HCT116 (cell line): Measurements from ENCODE around the gene SSU72. TPM values are rescaled to one million over a fixed set of nuclear protein-coding genes. Genes with fewer than 3 reads are reported as not detected.

Source experiments
- ATAC-seq: fragments of 200-7000 bp; cut with Tn5 transposase; 2 replicates; pipeline ENCODE4 v1.9.1; 2020; ENCODE audit warnings: mild to moderate bottlenecking, moderate library complexity
- BruUV-seq: library from RNA; stranded (reverse); fragments of 400-500 nt; replicated peaks from 2 replicates; lab custom pipeline; 2021; lab: Mats Ljungman, UMichigan
- CTCF ChIA-PET: fragments of 300-600 bp; sonication (Branson Sonifier 250); formaldehyde crosslinking; loops from one replicate; lab custom pipeline; 2021; ENCODE audit warnings: antibody characterized with exemption; lab: Charles Lee
- POLR2A ChIA-PET: fragments of 300-600, 350-600 bp; sonication (Branson Sonifier 250); formaldehyde crosslinking; loops from one replicate; lab custom pipeline; 2021; ENCODE audit warnings: antibody characterized with exemption; lab: Charles Lee
- RAD21 ChIA-PET, 2 experiments: fragments of 300-600 bp; sonication (Branson Sonifier 250); formaldehyde crosslinking; loops; one replicate each; lab custom pipeline; 2023; ENCODE audit warnings: low total read pairs in 2 of 2; ENCODE audit not compliant: uncharacterized antibody in 2 of 2, unreplicated experiment in 2 of 2, low non-redundant PET in 1 of 2; lab: Charles Lee
- DNase-seq: peaks from one replicate; pipeline ENCODE4 v3.0.0-alpha.2; 2010; ENCODE audit warnings: low read depth, low spot score
- H2AFZ ChIP-seq: fragments of 200-600 bp; shearing (Covaris generic), sonication (generic); 2 replicates; pipeline ENCODE4 v1.6.1; 2017; ENCODE audit warnings: low read depth, mixed run types, mixed read lengths, antibody characterized with exemption, low read length; ENCODE audit not compliant: poor library complexity, severe bottlenecking
- H3K27ac ChIP-seq: 2 replicates; pipeline ENCODE4 v1.5.1; 2012; ENCODE audit warnings: low read depth, low read length
- H3K27me3 ChIP-seq: fragments of 200-600 bp; sonication (generic); 2 replicates; pipeline ENCODE4 v1.6.1; 2016; ENCODE audit warnings: mixed run types, low read length, mixed read lengths; ENCODE audit not compliant: insufficient read depth
- H3K36me3 ChIP-seq, 2 experiments: fragments of 200-500 bp in 1 of 2; fragments of 200-600 bp in 1 of 2; sonication (Bioruptor generic) in 1 of 2; sonication (generic) in 1 of 2; 2 replicates each; pipeline versions ENCODE4 v1.5.1 to v1.6.1; 2014 to 2016; ENCODE audit warnings: low read length in 2 of 2, inconsistent platforms in 1 of 2, mixed read lengths in 1 of 2, mixed run types in 1 of 2; ENCODE audit not compliant: insufficient read depth in 2 of 2, control insufficient read depth in 1 of 2
- H3K4me1 ChIP-seq, 2 experiments: fragments of 200-600 bp in 1 of 2; sonication (generic) in 1 of 2; 2 replicates each; pipeline versions ENCODE4 v1.5.1 to v1.6.1; 2012 to 2017; ENCODE audit warnings: low read length in 2 of 2, inconsistent platforms in 1 of 2, mild to moderate bottlenecking in 1 of 2, mixed read lengths in 1 of 2, mixed run types in 1 of 2, moderate library complexity in 1 of 2; ENCODE audit not compliant: insufficient read depth in 2 of 2, control insufficient read depth in 1 of 2
- H3K4me2 ChIP-seq: fragments of 200-600 bp; sonication (generic); 2 replicates; pipeline ENCODE4 v1.6.1; 2017; ENCODE audit warnings: mixed run types, low read length, mixed read lengths
- H3K4me3 ChIP-seq, 2 experiments: fragments of 200-600 bp in 1 of 2; sonication (generic) in 1 of 2; replicated peaks in 1 of 2; 2 replicates each; pipeline ENCODE4 v1.5.1; 2011 to 2016; ENCODE audit warnings: low read length in 2 of 2, control low read depth in 1 of 2, low read depth in 1 of 2, mild to moderate bottlenecking in 1 of 2, mixed read lengths in 1 of 2, mixed run types in 1 of 2
- H3K79me2 ChIP-seq: fragments of 200-600 bp; sonication (generic); 2 replicates; pipeline ENCODE4 v1.6.1; 2017; ENCODE audit warnings: mild to moderate bottlenecking, mixed run types, low read length, moderate library complexity, mixed read lengths; ENCODE audit not compliant: insufficient read depth
- H3K9ac ChIP-seq: fragments of 200-600 bp; sonication (generic); 2 replicates; pipeline ENCODE4 v1.6.1; 2016; ENCODE audit warnings: low read length, mixed read lengths
- H3K9me2 ChIP-seq: fragments of 200-600 bp; sonication (generic), shearing (Covaris generic); 2 replicates; pipeline ENCODE4 v1.6.1; 2017; ENCODE audit warnings: mixed run types, mild to moderate bottlenecking, moderate library complexity; ENCODE audit not compliant: insufficient read depth
- H3K9me3 ChIP-seq, 2 experiments: fragments of 200-500 bp in 1 of 2; fragments of 200-600 bp in 1 of 2; sonication (Bioruptor generic) in 1 of 2; sonication (generic) in 1 of 2; 2 replicates each; pipeline ENCODE4 v1.6.1; 2014 to 2017; ENCODE audit warnings: low read length in 2 of 2, mixed read lengths in 2 of 2, inconsistent platforms in 1 of 2, low read depth in 1 of 2, mild to moderate bottlenecking in 1 of 2, mixed run types in 1 of 2, moderate library complexity in 1 of 2; ENCODE audit not compliant: control insufficient read depth in 1 of 2, insufficient read depth in 1 of 2
- H4K20me1 ChIP-seq: fragments of 200-600 bp; sonication (generic), shearing (Covaris generic); 2 replicates; pipeline ENCODE4 v1.6.1; 2017; ENCODE audit warnings: mixed run types, mild to moderate bottlenecking, moderate library complexity; ENCODE audit not compliant: insufficient read depth
- CEBPB ChIP-seq: IDR thresholded peaks from 2 replicates; pipeline ENCODE4 v1.6.1; 2012; ENCODE audit warnings: low read depth
- EGR1 ChIP-seq: IDR thresholded peaks from 2 replicates; pipeline ENCODE4 v1.6.1; 2012; ENCODE audit warnings: low read depth
- ELF1 ChIP-seq: IDR thresholded peaks from 2 replicates; pipeline ENCODE4 v1.6.1; 2012; ENCODE audit warnings: low read depth, borderline replicate concordance
- EZH2phosphoT487 ChIP-seq: fragments of 200-600 bp; IDR thresholded peaks from 2 replicates; pipeline ENCODE4 v1.6.1; 2018; ENCODE audit warnings: antibody characterized with exemption, borderline replicate concordance
- FOSL1 ChIP-seq: IDR thresholded peaks from 2 replicates; pipeline ENCODE4 v1.6.1; 2012; ENCODE audit warnings: low read depth
- SIN3A ChIP-seq: IDR thresholded peaks from 2 replicates; pipeline ENCODE4 v1.6.1; 2012; ENCODE audit warnings: low read depth
- SP1 ChIP-seq: IDR thresholded peaks from 2 replicates; pipeline ENCODE4 v1.6.1; 2012; ENCODE audit warnings: low read depth
- ZNF274 ChIP-seq: fragments of 200-500 bp; sonication (Bioruptor generic); IDR thresholded peaks from 2 replicates; pipeline ENCODE4 v1.6.1; 2014; ENCODE audit warnings: mild to moderate bottlenecking, low read depth, low read length, inconsistent platforms
- intact Hi-C: fragments of 100-400 bp; cut with micrococcal nuclease; formaldehyde crosslinking; loops from 2 replicates; pipeline ENCODE4 v1.10.0; 2022
- total RNA-seq: library from RNA; stranded (reverse); gene quantifications from one replicate; pipeline ENCODE4 v1.2.1, GENCODE V29; 2021; ENCODE audit not compliant: unreplicated experiment
- TF ChIP-seq, protein P1 (sequence below): IDR thresholded peaks from 2 replicates; pipeline ENCODE4 v1.6.1; 2012
- TF ChIP-seq, protein P2 (sequence below): IDR thresholded peaks from 2 replicates; pipeline ENCODE4 v1.6.1; 2012; ENCODE audit warnings: low read depth
- TF ChIP-seq, protein P3 (sequence below): IDR thresholded peaks from 2 replicates; pipeline ENCODE4 v1.6.1; 2012

SSU72 gene
- total RNA-seq, 1 experiment from 2014 or later: 134 TPM

DNA sequence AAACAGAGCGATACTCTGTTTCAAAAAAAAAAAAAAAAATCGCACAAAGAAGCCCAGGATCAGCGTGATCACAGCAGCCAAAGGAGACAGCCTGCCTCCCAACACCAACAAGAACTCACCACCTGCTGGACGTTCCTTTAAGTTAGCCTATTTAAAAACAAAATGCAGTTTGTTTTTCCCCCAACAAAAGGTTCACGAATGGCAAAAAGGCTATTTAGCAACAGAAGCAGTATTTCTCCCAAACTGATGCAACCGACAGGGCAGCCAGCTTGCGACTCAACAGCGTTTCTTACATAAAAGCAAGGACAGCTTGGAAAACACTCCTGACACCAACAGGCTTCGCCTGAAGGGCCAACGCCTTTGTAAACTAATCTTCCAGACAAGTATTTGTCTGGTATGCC is 6.8 kb downstream of the SSU72 start:
- Histone ChIP-seq H3K27ac (no peak overlapping the region), H3K9ac (no peak overlapping the region), H3K36me3 (peaks cover 12 to 44% of the 10 kb centered on the region in 2 experiments), H3K9me3 (no peaks in the 10 kb centered on the region), H3K4me1 (peaks cover 4 to 5% of the 10 kb centered on the region in 2 experiments), H3K27me3 (no peaks in the 10 kb centered on the region), H3K79me2 (peaks cover 100% of the 10 kb centered on the region), H3K9me2 (no peaks in the 10 kb centered on the region), H3K4me2 (no peak overlapping the region), H3K4me3 (no peak overlapping the region), H2AFZ (no peak overlapping the region), H4K20me1 (peaks cover 40% of the 10 kb centered on the region; the same call in 1 of the 2 replicates)
- ChIA-PET POLR2A (no interaction called here), CTCF (no interaction called here), RAD21 (no interaction called here)
- BruUV-seq: no TSS peak
- TF ChIP-seq ZNF274 (no peak), SP1 (no peak), EGR1 (no peak), CEBPB (no peak), ELF1 (no peak), FOSL1 (no peak), EZH2phosphoT487 (no peak), SIN3A (no peak)
- TF ChIP-seq, protein P1, sequence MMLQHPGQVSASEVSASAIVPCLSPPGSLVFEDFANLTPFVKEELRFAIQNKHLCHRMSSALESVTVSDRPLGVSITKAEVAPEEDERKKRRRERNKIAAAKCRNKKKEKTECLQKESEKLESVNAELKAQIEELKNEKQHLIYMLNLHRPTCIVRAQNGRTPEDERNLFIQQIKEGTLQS: no peak
- TF ChIP-seq, protein P2, sequence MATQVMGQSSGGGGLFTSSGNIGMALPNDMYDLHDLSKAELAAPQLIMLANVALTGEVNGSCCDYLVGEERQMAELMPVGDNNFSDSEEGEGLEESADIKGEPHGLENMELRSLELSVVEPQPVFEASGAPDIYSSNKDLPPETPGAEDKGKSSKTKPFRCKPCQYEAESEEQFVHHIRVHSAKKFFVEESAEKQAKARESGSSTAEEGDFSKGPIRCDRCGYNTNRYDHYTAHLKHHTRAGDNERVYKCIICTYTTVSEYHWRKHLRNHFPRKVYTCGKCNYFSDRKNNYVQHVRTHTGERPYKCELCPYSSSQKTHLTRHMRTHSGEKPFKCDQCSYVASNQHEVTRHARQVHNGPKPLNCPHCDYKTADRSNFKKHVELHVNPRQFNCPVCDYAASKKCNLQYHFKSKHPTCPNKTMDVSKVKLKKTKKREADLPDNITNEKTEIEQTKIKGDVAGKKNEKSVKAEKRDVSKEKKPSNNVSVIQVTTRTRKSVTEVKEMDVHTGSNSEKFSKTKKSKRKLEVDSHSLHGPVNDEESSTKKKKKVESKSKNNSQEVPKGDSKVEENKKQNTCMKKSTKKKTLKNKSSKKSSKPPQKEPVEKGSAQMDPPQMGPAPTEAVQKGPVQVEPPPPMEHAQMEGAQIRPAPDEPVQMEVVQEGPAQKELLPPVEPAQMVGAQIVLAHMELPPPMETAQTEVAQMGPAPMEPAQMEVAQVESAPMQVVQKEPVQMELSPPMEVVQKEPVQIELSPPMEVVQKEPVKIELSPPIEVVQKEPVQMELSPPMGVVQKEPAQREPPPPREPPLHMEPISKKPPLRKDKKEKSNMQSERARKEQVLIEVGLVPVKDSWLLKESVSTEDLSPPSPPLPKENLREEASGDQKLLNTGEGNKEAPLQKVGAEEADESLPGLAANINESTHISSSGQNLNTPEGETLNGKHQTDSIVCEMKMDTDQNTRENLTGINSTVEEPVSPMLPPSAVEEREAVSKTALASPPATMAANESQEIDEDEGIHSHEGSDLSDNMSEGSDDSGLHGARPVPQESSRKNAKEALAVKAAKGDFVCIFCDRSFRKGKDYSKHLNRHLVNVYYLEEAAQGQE: no peak
- TF ChIP-seq, protein P3, sequence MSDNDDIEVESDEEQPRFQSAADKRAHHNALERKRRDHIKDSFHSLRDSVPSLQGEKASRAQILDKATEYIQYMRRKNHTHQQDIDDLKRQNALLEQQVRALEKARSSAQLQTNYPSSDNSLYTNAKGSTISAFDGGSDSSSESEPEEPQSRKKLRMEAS: no peak
- ATAC-seq: no peak
- intact Hi-C loops: no loop called here
- no peak for DNase-seq
